H1 (cell line): ENCODE measurements around the gene BAZ1B. TPM values are rescaled to one million over a fixed set of nuclear protein-coding genes. Genes with fewer than 3 reads are reported as not detected.

Source experiments
- CTCF ChIA-PET: fragments of 300-600 bp; sonication (Branson Sonifier 250); formaldehyde crosslinking; loops from one replicate; lab custom pipeline; 2021; ENCODE audit not compliant: partially characterized antibody; lab: Charles Lee
- POLR2A ChIA-PET: fragments of 300-600 bp; sonication (Branson Sonifier 250); formaldehyde crosslinking; loops from one replicate; lab custom pipeline; 2021; ENCODE audit warnings: inconsistent platforms; ENCODE audit not compliant: partially characterized antibody; lab: Charles Lee
- DNase-seq, 2 experiments: peaks; one replicate each; pipeline versions ENCODE4 v3.0.0 to v3.0.0-alpha.2; 2010 to 2022; ENCODE audit warnings: low spot score in 2 of 2, low read depth in 1 of 2, mixed read lengths in 1 of 2
- FAIRE-seq: peaks from 2 replicates; lab custom pipeline; 2011; peaks lifted over from hg19 to GRCh38; lab: Jason Lieb, UNC
- H2AFZ ChIP-seq: 2 replicates; pipeline ENCODE4 v1.8.1; 2012; ENCODE audit warnings: low read length, inconsistent platforms
- H2AK5ac ChIP-seq: 2 replicates; pipeline ENCODE4 v1.6.1; 2013; ENCODE audit warnings: low read depth, low read length
- H2BK120ac ChIP-seq: replicated peaks from 2 replicates; pipeline ENCODE3; 2013; ENCODE audit warnings: low read depth, low read length, inconsistent platforms
- H2BK12ac ChIP-seq: 2 replicates; pipeline ENCODE4 v1.6.1; 2013; ENCODE audit warnings: low read depth, low read length
- H2BK15ac ChIP-seq: 2 replicates; pipeline ENCODE4 v1.6.1; 2013; ENCODE audit warnings: low read length
- H2BK20ac ChIP-seq: 2 replicates; pipeline ENCODE4 v1.6.1; 2013; ENCODE audit warnings: low read length
- H2BK5ac ChIP-seq: 2 replicates; pipeline ENCODE4 v1.6.1; 2013; ENCODE audit warnings: low read depth, low read length
- H3K14ac ChIP-seq: 2 replicates; pipeline ENCODE4 v1.6.1; 2013; ENCODE audit warnings: inconsistent platforms; ENCODE audit not compliant: insufficient read length
- H3K18ac ChIP-seq: 2 replicates; pipeline ENCODE4 v1.6.1; 2013; ENCODE audit warnings: low read length; ENCODE audit errors: extremely low read depth
- H3K23ac ChIP-seq: 2 replicates; pipeline ENCODE4 v1.6.1; 2013; ENCODE audit warnings: inconsistent platforms; ENCODE audit not compliant: insufficient read length
- H3K23me2 ChIP-seq: 2 replicates; pipeline ENCODE4 v1.6.1; 2013; ENCODE audit warnings: low read depth, low read length
- H3K27ac ChIP-seq: 2 replicates; pipeline ENCODE4 v1.6.1; 2011; ENCODE audit warnings: low read depth, low read length, inconsistent platforms
- H3K27me3 ChIP-seq, 4 experiments: replicated peaks in 1 of 4; 1 replicate in 1 of 4; 2 replicates in 3 of 4; pipeline versions ENCODE4 v1.6.1 to v1.8.1; 2011 to 2013; ENCODE audit warnings: low read length in 3 of 4, mild to moderate bottlenecking in 3 of 4, inconsistent platforms in 2 of 4, mixed read lengths in 2 of 4, moderate library complexity in 1 of 4; ENCODE audit not compliant: control insufficient read depth in 3 of 4, insufficient read depth in 3 of 4; ENCODE audit errors: extremely low read depth in 1 of 4
- H3K36me3 ChIP-seq, 4 experiments: 2 replicates each; pipeline versions ENCODE4 v1.6.1 to v1.8.1; 2011 to 2013; ENCODE audit warnings: mild to moderate bottlenecking in 4 of 4, low read length in 3 of 4, moderate library complexity in 2 of 4, control low read depth in 1 of 4, inconsistent platforms in 1 of 4; ENCODE audit not compliant: insufficient read depth in 4 of 4, control insufficient read depth in 2 of 4
- H3K4ac ChIP-seq: replicated peaks from 2 replicates; pipeline ENCODE3; 2013; ENCODE audit warnings: low read length, low read depth, mixed read lengths, inconsistent platforms; ENCODE audit not compliant: insufficient read length
- H3K4me1 ChIP-seq, 4 experiments: replicated peaks in 1 of 4; 1 replicate in 1 of 4; 2 replicates in 3 of 4; pipeline versions ENCODE4 v1.6.1 to v1.8.1; 2011 to 2013; ENCODE audit warnings: low read length in 3 of 4, inconsistent platforms in 2 of 4, mixed read lengths in 1 of 4; ENCODE audit not compliant: insufficient read depth in 4 of 4, control insufficient read depth in 3 of 4
- H3K4me2 ChIP-seq, 2 experiments: 2 replicates each; pipeline versions ENCODE4 v1.6.1 to v1.8.1; 2011 to 2013; ENCODE audit warnings: low read depth in 2 of 2, low read length in 2 of 2, control low read depth in 1 of 2, inconsistent platforms in 1 of 2, mild to moderate bottlenecking in 1 of 2; ENCODE audit not compliant: insufficient read depth in 1 of 2
- H3K4me3 ChIP-seq, 4 experiments: fragments of 200-600, 300-600 bp in 1 of 4; sonication (generic), shearing (Covaris generic), sonication (Bioruptor Twin) in 1 of 4; 2 replicates each; pipeline versions ENCODE4 v1.5.1 to v1.8.1; 2011 to 2016; ENCODE audit warnings: low read length in 4 of 4, low read depth in 3 of 4, control low read depth in 2 of 4, inconsistent platforms in 2 of 4, mild to moderate bottlenecking in 2 of 4, mixed read lengths in 1 of 4, moderate library complexity in 1 of 4; ENCODE audit not compliant: insufficient read depth in 2 of 4; ENCODE audit errors: extremely low read depth in 1 of 4
- H3K56ac ChIP-seq: replicated peaks from 2 replicates; pipeline ENCODE3; 2013; ENCODE audit warnings: low read depth, mild to moderate bottlenecking, mixed read lengths, low read length, inconsistent platforms; ENCODE audit not compliant: insufficient read length
- H3K79me1 ChIP-seq: 2 replicates; pipeline ENCODE4 v1.6.1; 2013; ENCODE audit warnings: low read depth, low read length, control low read depth
- H3K79me2 ChIP-seq, 2 experiments: 2 replicates each; pipeline versions ENCODE4 v1.6.1 to v1.8.1; 2012 to 2013; ENCODE audit warnings: low read length in 2 of 2, mild to moderate bottlenecking in 2 of 2, inconsistent platforms in 1 of 2; ENCODE audit not compliant: insufficient read depth in 2 of 2, control insufficient read depth in 1 of 2
- H3K9ac ChIP-seq, 4 experiments: replicated peaks in 1 of 4; 1 replicate in 1 of 4; 2 replicates in 3 of 4; pipeline versions ENCODE4 v1.6.1 to v1.8.1; 2011 to 2013; ENCODE audit warnings: low read depth in 3 of 4, low read length in 3 of 4, control low read depth in 2 of 4, mild to moderate bottlenecking in 2 of 4, moderate library complexity in 2 of 4, inconsistent platforms in 1 of 4; ENCODE audit errors: extremely low read depth in 1 of 4
- H3K9me3 ChIP-seq, 2 experiments: 2 replicates each; pipeline versions ENCODE4 v1.6.1 to v1.8.1; 2012 to 2013; ENCODE audit warnings: mild to moderate bottlenecking in 2 of 2, moderate library complexity in 2 of 2, control low read depth in 1 of 2, inconsistent platforms in 1 of 2, low read depth in 1 of 2, low read length in 1 of 2, mixed read lengths in 1 of 2; ENCODE audit not compliant: insufficient read depth in 2 of 2
- H4K20me1 ChIP-seq, 2 experiments: replicated peaks in 1 of 2; 2 replicates each; pipeline versions ENCODE3 to v1.8.1; 2011 to 2013; ENCODE audit warnings: inconsistent platforms in 2 of 2, low read length in 2 of 2, mild to moderate bottlenecking in 1 of 2; ENCODE audit not compliant: insufficient read depth in 2 of 2, control insufficient read depth in 1 of 2
- H4K5ac ChIP-seq: 2 replicates; pipeline ENCODE4 v1.6.1; 2013; ENCODE audit warnings: low read length, low read depth, mixed read lengths, inconsistent platforms; ENCODE audit not compliant: insufficient read length
- H4K8ac ChIP-seq: 2 replicates; pipeline ENCODE4 v1.8.0; 2013; ENCODE audit warnings: mild to moderate bottlenecking, moderate library complexity, low read length, inconsistent platforms; ENCODE audit not compliant: insufficient read depth; ENCODE audit errors: extremely low read depth
- H4K91ac ChIP-seq: replicated peaks from 2 replicates; pipeline ENCODE3; 2013; ENCODE audit warnings: low read length, mixed read lengths, inconsistent platforms; ENCODE audit not compliant: insufficient read length
- ATF3 ChIP-seq: IDR thresholded peaks from 2 replicates; pipeline ENCODE4 v1.6.1; 2011; ENCODE audit warnings: low read depth, mild to moderate bottlenecking, low read length; ENCODE audit not compliant: insufficient read depth
- CHD2 ChIP-seq: IDR thresholded peaks from 2 replicates; pipeline ENCODE4 v1.6.1; 2012; ENCODE audit warnings: low read length, improper control_type of control experiment
- HDAC2 ChIP-seq, 2 experiments: fragments of 300-600 bp in 1 of 2; sonication (generic) in 1 of 2; IDR thresholded peaks; 2 replicates each; pipeline ENCODE4 v1.6.1; 2011 to 2012; ENCODE audit warnings: low read depth in 2 of 2, low read length in 2 of 2, mild to moderate bottlenecking in 2 of 2, moderate library complexity in 2 of 2, borderline replicate concordance in 1 of 2, inconsistent platforms in 1 of 2
- JUND ChIP-seq: IDR thresholded peaks from 2 replicates; pipeline ENCODE4 v1.6.1; 2011; ENCODE audit warnings: mild to moderate bottlenecking, improper control_type of control experiment, low read length
- POLR2AphosphoS5 ChIP-seq: IDR thresholded peaks from 2 replicates; pipeline ENCODE4 v1.6.1; 2011; ENCODE audit warnings: low read depth, low read length
- RXRA ChIP-seq: IDR thresholded peaks from 2 replicates; pipeline ENCODE4 v1.6.1; 2011; ENCODE audit warnings: low read depth, mild to moderate bottlenecking, low read length, moderate library complexity; ENCODE audit not compliant: insufficient read depth
- TBP ChIP-seq: IDR thresholded peaks from 2 replicates; pipeline ENCODE4 v1.6.1; 2011; ENCODE audit warnings: low read depth, low read length, improper control_type of control experiment
- TEAD4 ChIP-seq: IDR thresholded peaks from 2 replicates; pipeline ENCODE4 v1.6.1; 2012; ENCODE audit warnings: low read depth, low read length, inconsistent platforms, mixed read lengths
- WGBS, 2 experiments: shearing (Covaris generic) in 1 of 2; methylation state at CpG; one replicate each; pipeline versions ENCODE4 v1.1.6 to v1.1.7; 2013 to 2015; ENCODE audit warnings: low lambda C conversion rate in 2 of 2, mixed read lengths in 2 of 2, inconsistent platforms in 1 of 2, low coverage in 1 of 2, missing lambda C conversion rate in 1 of 2; ENCODE audit not compliant: insufficient replicate concordance in 2 of 2, insufficient coverage in 1 of 2, insufficient read length in 1 of 2; ENCODE audit errors: extremely low coverage in 1 of 2, missing lambda C conversion rate in 1 of 2; 5-methylcytosine and 5-hydroxymethylcytosine counted together
- polyA plus RNA-seq, 7 experiments: library from polyadenylated mRNA; depleted of rRNA in 3 of 7; stranded (reverse) in 5 of 7; unstranded in 2 of 7; fragments of >200 nt in 5 of 7; fragments of 200-250 nt in 2 of 7; gene quantifications; 1 replicate in 5 of 7; 2 replicates in 1 of 7; 4 replicates in 1 of 7; pipeline versions ENCODE4 v1.2.1 to v1.2.3, GENCODE V29; 2011 to 2013; ENCODE audit warnings: missing spikeins in 2 of 7, mixed read lengths in 2 of 7
- total RNA-seq: library from RNA; stranded (reverse); fragmentation: NEBNext Ultra II Directional; extraction: Animal tissue kit (Norgen Biotek cat#: 25700); gene quantifications from 2 replicates; pipeline ENCODE4 v1.2.1, GENCODE V29; 2021
- TF ChIP-seq, protein P1 (sequence below), 3 experiments: IDR thresholded peaks; 1 replicate in 2 of 3; 2 replicates in 1 of 3; pipeline versions ENCODE4 v1.5.1 to v1.6.1; 2011; ENCODE audit warnings: low read length in 3 of 3, mild to moderate bottlenecking in 3 of 3, inconsistent platforms in 2 of 3, low read depth in 1 of 3, moderate library complexity in 1 of 3; ENCODE audit not compliant: insufficient read depth in 1 of 3; ENCODE audit errors: control extremely low read depth in 1 of 3
- TF ChIP-seq, protein P2 (sequence below): IDR thresholded peaks from 2 replicates; pipeline ENCODE4 v1.6.1; 2011; ENCODE audit warnings: low read length, improper control_type of control experiment

The BAZ1B gene
- total and polyA plus RNA-seq, 2 of the 8 experiments (the other 6 are each of a cell fraction or from before 2014, with no cell fraction given): 21.0 to 86.8 TPM

GRCh38 chr7:73537051-73537450 lies 15.0 kb upstream of the BAZ1B start:
- DNase-seq: no peak
- H4K20me1 ChIP-seq: peaks cover 0 to 3% of the 10 kb centered on the region in 2 experiments
- no peak overlapping the region for H2AK5ac ChIP-seq
- ChIA-PET POLR2A (interaction anchor here (0.9 to 1.7 kb wide), 7 partner anchors 8 to 44 kb away, joined by 3 to 6 read pairs (median 4); partner anchors contain the start of gene BCL7B), CTCF (no interaction called here)
- H4K5ac ChIP-seq: no peak overlapping the region
- no peak overlapping the region for H3K23ac ChIP-seq
- H3K18ac ChIP-seq: no peak overlapping the region
- no peak overlapping the region for H2BK5ac ChIP-seq
- H3K9me3 ChIP-seq: no peaks in the 10 kb centered on the region
- peaks cover 14 to 37% (median 22%) of the 10 kb centered on the region in 4 experiments; a peak in 7 of 8 replicates for H3K36me3 ChIP-seq
- no peaks in the 10 kb centered on the region for H3K27me3 ChIP-seq
- no peak overlapping the region for H3K56ac ChIP-seq
- no peak overlapping the region for H2BK20ac ChIP-seq
- H3K79me2 ChIP-seq: no peaks in the 10 kb centered on the region
- no peak overlapping the region for H3K4ac ChIP-seq
- H4K91ac ChIP-seq: no peak overlapping the region
- H2AFZ ChIP-seq: no peak overlapping the region
- no peak overlapping the region for H2BK15ac ChIP-seq
- no peak overlapping the region for H4K8ac ChIP-seq
- H2BK12ac ChIP-seq: no peak overlapping the region
- peaks cover 3% of the 10 kb centered on the region; the same call in 1 of the 2 replicates for H3K79me1 ChIP-seq
- H3K4me2 ChIP-seq: no peak overlapping the region
- H3K4me1 ChIP-seq: no peaks in the 10 kb centered on the region
- H3K9ac ChIP-seq: no peak overlapping the region
- 87% methylated on average over 15 of the region's 16 CpGs; no CpG with 5 or more reads in 1 of the 2 experiments for WGBS, 2 experiments
- H2BK120ac ChIP-seq: no peak overlapping the region
- H3K4me3 ChIP-seq: no peak overlapping the region
- H3K27ac ChIP-seq: no peak overlapping the region
- FAIRE-seq: no peak
- H3K14ac ChIP-seq: no peak overlapping the region
- no peaks in the 10 kb centered on the region for H3K23me2 ChIP-seq
- TF ChIP-seq RXRA (no peak), CHD2 (no peak), ATF3 (no peak), JUND (no peak), TEAD4 (no peak), HDAC2 (IDR thresholded peaks at IDR 0.05; ENCODE audit: borderline replicate concordance in 1 of 2, low read depth in 2 of 2, low read length in 2 of 2) (no peak), TBP (no peak), POLR2AphosphoS5 (no peak)
- TF ChIP-seq, protein P1, sequence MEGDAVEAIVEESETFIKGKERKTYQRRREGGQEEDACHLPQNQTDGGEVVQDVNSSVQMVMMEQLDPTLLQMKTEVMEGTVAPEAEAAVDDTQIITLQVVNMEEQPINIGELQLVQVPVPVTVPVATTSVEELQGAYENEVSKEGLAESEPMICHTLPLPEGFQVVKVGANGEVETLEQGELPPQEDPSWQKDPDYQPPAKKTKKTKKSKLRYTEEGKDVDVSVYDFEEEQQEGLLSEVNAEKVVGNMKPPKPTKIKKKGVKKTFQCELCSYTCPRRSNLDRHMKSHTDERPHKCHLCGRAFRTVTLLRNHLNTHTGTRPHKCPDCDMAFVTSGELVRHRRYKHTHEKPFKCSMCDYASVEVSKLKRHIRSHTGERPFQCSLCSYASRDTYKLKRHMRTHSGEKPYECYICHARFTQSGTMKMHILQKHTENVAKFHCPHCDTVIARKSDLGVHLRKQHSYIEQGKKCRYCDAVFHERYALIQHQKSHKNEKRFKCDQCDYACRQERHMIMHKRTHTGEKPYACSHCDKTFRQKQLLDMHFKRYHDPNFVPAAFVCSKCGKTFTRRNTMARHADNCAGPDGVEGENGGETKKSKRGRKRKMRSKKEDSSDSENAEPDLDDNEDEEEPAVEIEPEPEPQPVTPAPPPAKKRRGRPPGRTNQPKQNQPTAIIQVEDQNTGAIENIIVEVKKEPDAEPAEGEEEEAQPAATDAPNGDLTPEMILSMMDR (IDR thresholded peaks at IDR 0.05; ENCODE audit: control extremely low read depth in 1 of 3, insufficient read depth in 1 of 3, low read depth in 1 of 3, low read length in 3 of 3): no peak
- TF ChIP-seq, protein P2, sequence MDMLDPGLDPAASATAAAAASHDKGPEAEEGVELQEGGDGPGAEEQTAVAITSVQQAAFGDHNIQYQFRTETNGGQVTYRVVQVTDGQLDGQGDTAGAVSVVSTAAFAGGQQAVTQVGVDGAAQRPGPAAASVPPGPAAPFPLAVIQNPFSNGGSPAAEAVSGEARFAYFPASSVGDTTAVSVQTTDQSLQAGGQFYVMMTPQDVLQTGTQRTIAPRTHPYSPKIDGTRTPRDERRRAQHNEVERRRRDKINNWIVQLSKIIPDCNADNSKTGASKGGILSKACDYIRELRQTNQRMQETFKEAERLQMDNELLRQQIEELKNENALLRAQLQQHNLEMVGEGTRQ: no peak
